NCI-H187 (cell line): ENCODE measurements around the gene PRR5.
"Not testable (repeated sequence)": the region's sequence is repeated elsewhere in the genome, so short reads cannot be mapped to it uniquely, and the experiment has no call there.

Source experiments
- DNase-seq, 2 experiments: peaks; one replicate each; lab custom pipeline; 2025; lab: John Stamatoyannopoulos, UW

PRR5 gene

GRCh38 chr22:44676066-44676440, 26.0 kb upstream of the PRR5 start:
- DNase-seq, result not testable (repeated sequence)

- DNase-seq, result no peak
These were observed 25.3 kb upstream of the PRR5 start for GRCh38 chr22:44676441-44677352.

- DNase-seq, result no peak
These were observed 24.6 kb upstream of the PRR5 start for GRCh38 chr22:44677353-44677840.

DNA sequence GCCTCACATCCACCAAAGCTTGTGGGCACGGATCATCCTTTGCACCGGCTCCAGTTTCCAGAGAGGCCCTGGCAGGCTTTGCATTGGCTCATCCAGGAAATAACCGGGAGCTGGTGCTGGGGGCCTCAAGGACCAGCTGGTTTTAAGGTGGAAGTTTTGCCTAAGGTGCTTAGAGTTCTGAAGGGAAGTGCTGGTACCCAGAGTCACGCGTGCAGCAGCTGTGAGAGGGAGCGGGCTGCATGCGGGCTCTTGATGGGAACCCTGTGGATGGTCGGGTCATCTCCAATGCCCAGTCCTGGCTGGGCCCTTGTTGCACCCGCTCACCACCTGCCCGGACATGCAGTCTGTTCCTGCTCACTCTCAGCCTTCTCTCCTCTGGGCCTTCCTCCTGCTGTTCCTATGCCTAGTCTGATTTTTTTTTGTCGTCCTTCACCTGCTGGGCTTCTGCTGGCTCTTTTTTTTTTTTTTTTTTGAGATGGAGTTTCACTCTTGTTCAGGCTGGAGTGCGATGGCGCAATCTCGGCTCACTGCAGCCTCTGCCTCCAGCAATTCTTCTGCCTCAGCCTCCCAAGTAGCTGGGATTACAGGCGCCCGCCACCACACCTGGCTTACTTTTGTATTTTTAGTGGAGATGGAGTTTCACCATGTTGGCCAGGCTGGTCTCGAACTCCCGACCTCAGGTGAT, 24.0 kb upstream of the PRR5 start:
- no peak for DNase-seq

DNA sequence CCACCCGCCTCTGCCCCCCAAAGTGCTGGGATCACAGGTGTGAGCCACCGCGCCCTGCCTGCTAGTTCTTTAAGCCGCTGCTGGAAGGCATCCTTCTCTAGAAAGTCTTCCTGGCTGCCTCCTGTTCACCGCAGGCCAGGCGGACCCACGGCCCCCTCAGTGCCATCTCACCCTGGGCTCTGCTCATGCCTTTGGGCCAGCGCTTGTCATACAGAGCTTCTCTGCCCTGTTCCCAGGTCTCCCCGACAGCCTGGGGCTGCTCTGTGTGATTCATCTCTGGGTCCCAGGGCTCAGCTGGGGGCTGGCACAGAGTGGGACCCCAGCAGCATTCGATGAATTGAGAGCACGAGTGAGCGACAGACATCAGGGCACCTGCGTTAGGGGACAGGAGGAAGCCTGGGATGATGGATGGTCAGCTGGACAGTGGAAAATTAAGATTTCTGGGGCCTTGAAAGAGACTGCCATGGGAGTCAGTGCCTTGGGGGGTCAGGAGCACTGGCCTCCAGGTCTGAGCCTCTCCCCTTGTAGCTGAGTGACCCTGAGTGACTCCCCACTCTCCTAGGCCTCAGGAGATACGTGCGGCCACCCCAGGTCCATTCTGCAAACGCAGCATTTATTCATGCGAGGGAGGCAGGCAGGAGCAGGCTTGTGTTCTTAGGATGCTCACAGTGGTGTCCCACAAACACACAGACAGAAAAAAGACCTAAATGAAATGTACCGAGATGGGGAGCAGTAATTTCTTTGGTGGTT, 23.3 kb upstream of the PRR5 start:
- no peak for DNase-seq

DNA sequence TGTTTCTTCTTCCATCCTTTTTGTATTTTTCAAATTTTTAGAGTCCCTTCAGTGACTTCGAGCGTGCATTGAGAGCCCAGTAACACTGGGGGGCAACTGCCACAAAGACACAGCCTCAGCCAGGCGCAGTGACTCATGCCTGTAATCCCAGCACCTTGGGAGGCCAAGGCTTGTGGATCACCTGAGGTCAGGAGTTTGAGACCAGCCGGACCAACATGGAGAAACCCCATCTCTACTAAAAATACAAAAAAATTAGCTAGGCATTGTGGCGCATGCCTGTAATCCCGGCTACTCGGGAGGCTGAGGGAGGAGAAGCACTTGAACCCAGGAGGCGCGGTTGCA, 22.7 kb upstream of the PRR5 start:
- DNase-seq, result not testable (repeated sequence)

DNA sequence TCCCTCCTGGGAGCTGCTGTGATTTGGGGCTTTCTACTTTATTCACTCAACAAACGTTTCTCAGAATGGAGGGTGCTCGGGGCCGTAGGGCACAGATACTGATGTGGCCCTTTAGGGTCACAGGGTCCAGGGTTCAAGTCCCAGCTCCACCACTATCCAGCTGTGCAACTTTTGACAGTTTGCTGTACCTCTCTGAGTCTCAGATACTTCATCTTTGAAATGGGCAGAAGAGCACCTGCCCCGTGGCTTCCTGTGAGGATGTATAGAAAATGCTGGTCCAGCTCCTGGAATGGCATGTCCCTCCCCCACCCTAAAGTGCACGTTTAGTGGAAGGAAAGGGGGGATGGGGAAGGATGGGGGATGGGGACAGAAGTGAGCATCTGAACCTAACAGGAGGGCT, 21.9 kb upstream of the PRR5 start:
- no peak for DNase-seq

- DNase-seq, result no peak
These were observed 21.5 kb upstream of the PRR5 start for GRCh38 chr22:44680481-44680894.

GRCh38 chr22:44682556-44683168, 19.3 kb upstream of the PRR5 start:
- DNase-seq, result no peak

DNA sequence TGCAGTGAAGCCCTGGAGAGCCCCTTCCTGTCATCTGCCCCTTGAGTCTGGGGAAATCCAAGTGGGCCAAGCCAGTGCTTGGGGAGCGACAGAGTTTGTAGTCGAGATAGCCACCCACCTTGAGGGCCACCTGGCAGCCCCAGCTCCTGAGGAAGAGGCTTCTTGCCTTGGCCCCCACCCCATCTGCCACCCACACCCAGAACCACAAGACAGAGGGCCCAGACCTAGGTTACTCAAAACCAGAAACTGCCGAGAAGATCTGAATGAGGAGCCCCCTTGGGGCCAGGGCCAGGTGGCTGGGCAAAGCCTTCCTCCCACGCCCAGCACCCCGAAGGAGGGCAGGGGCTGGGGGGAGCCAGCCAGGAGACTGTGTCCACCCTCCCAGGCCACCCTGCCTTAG, 18.8 kb upstream of the PRR5 start:
- no peak for DNase-seq

DNA sequence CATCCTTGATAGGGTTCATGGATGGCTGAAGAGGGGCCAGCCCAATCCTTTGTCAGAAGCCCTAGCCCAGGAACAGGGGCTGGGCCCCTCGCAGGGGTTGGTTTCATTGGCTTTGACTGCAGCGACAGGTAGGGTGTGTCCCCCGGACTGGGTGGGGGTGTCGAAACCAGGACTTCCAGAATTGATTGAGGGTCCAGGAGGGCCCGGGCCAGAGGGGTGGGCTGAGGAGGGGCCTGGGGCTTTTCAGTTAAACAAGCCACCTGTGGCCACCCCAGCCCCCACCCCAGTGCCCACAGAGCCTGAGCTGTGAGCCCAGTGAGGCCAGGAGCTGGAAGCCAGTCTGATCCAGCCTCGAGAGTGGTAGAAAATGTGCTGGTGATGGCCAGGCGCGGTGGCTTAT, 18.1 kb upstream of the PRR5 start:
- no peak for DNase-seq

- peak; percentile 12 to 16 for DNase-seq
These were observed 17.3 kb upstream of the PRR5 start for GRCh38 chr22:44684506-44685383.

DNA sequence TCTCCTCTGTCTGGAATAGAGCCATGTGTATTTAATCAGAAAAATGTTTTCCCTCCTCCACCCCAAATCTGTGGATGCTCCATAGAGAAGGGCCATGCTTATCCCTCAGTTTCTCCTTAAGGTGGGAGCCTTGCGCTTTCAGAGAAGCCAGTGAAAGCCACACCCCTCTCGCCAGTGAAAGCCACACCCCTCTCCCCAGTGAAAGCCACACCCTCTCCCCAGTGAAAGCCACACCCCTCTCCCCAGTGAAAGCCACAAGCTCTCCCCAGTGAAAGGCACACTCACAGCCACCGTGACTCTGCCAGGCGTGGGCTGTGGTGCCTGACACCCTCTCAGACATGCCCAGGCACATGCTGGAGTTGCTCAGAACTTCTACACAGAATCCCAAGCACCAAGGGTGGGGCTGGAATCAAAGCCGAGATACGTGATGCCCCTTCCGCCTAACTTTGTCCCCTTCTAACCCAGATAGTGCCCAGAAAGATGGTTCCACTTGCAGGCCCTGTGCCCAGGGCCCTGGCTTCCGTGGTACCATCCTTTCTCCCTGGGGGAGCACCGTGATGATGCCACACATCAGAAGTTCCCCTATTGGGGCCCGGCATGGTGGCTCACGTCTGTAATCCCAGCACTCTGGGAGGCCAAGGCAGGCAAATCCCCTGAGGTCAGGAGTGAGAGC, 16.5 kb upstream of the PRR5 start:
- peak; percentile 28 to 61 for DNase-seq

- DNase-seq, result no peak
These were observed 15.0 kb upstream of the PRR5 start for GRCh38 chr22:44686873-44687600.

DNA sequence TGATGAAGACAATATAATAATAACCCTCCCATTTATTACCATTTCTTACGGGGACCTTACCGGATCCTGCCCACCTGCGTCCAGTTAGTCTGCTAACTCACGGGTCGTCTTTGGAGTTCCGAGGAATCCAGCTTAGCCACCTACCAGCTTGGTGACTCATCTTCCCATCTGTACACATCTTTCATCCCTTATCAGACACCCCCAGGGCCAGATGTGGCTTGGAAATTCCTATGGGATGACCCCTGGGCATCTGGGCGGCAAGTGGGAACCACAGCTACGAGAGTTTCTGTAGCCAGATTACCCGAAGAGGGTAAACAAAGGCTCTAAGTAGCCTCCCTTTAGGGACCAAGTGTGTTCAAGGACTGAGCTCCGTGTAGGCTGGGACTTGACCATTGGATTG, 12.8 kb upstream of the PRR5 start:
- no peak for DNase-seq

DNA sequence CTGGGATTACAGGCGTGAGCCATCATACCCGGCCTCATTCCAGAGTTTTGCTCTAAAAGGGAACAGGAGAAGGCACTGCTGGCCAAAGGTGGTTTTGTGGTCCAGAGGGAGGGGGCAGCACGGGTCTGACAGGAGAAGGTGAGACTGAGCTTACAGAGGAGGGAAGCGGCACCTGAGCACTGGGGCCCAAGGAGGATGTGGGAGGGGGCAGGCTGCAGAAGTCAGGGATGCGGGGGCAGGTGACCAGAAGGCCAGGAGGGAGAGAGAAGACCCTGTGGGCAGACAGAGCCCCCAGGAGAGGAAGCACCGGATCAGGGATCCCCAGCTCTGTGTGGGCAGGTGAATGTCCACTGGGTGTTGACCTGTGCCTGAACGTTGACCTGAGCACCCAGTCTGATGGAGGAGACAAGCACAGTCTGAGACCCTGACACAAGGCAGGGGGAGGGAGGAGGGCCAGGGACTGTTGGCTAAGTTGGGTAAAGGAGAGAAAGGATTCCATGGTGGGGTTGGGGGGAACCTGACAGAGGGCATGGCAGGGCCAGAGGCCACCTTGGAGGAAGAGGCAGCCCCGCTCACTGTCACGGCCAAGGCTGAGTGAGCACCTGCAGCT, 12.0 kb upstream of the PRR5 start:
- no peak for DNase-seq

GRCh38 chr22:44691796-44692661, 10.0 kb upstream of the PRR5 start:
- no peak for DNase-seq

- DNase-seq, result no peak
These were observed 9.4 kb upstream of the PRR5 start for GRCh38 chr22:44692662-44693007.

- DNase-seq, result no peak
These were observed 8.9 kb upstream of the PRR5 start for GRCh38 chr22:44693145-44693544.
